Muscle of leg (tissue), 16 donors: ENCODE measurements around the gene DMBT1. TPM values are rescaled to one million over a fixed set of nuclear protein-coding genes. Genes with fewer than 3 reads are reported as not detected.

Experiments used
- DNase-seq: peaks from one replicate; pipeline ENCODE4 v3.0.0; 2013
- H3K27ac ChIP-seq: one replicate; pipeline ENCODE4 v1.5.1; 2013; ENCODE audit warnings: mild to moderate bottlenecking, low read length, control low read depth
- H3K27me3 ChIP-seq: one replicate; pipeline ENCODE4 v1.6.1; 2013; ENCODE audit warnings: low read length; ENCODE audit not compliant: control insufficient read depth, insufficient read depth
- H3K36me3 ChIP-seq: one replicate; pipeline ENCODE4 v1.6.1; 2013; ENCODE audit warnings: low read length; ENCODE audit not compliant: control insufficient read depth, insufficient read depth
- H3K4me1 ChIP-seq: one replicate; pipeline ENCODE4 v1.6.1; 2013; ENCODE audit warnings: low read length; ENCODE audit not compliant: control insufficient read depth, insufficient read depth
- H3K4me3 ChIP-seq: one replicate; pipeline ENCODE4 v1.5.1; 2013; ENCODE audit warnings: low read length, control low read depth
- H3K9me3 ChIP-seq: replicated peaks from 2 replicates; pipeline ENCODE4 v1.6.1; 2013; ENCODE audit warnings: low read depth, low read length; ENCODE audit not compliant: control insufficient read depth
- WGBS: methylation state at CpG from one replicate; pipeline ENCODE4 v1.1.5; 2013; ENCODE audit warnings: missing lambda C conversion rate; ENCODE audit not compliant: insufficient coverage; 5-methylcytosine and 5-hydroxymethylcytosine counted together
- long read RNA-seq, 11 donors: transcript quantifications; one replicate each; lab custom pipeline, GENCODE V29; 2026
- polyA plus RNA-seq, 8 donors: library from polyadenylated mRNA; unstranded; fragments of 120-200 nt; gene quantifications; one replicate each; pipeline versions ENCODE4 v1.2.1 to v1.2.3, GENCODE V29; 2013; ENCODE audit warnings: inconsistent platforms in 1 of 8, low replicate concordance in 1 of 8; ENCODE audit not compliant: insufficient read length in 8 of 8, insufficient read depth in 1 of 8
- total RNA-seq: library from RNA; stranded (reverse); fragments of 120-200 nt; gene quantifications from one replicate; pipeline ENCODE4 v1.2.4, GENCODE V29; 2013

Gene DMBT1
- total RNA-seq (under 0.01 TPM), polyA plus RNA-seq (10 to 100 TPM in 1 of 8 donors, 1 to 10 TPM in 1, under 1 TPM in 3, not detected in 3; 0.05 to 14.3 (median 0.75) TPM)
- long read RNA-seq, donor 1: 0 reads
- long read RNA-seq, donor 2: 0 reads
- long read RNA-seq, donor 3: 0 reads
- long read RNA-seq, donor 4: 0 reads
- long read RNA-seq, donor 5: 0 reads
- long read RNA-seq, donor 6: 0 reads
- long read RNA-seq, donor 7: 0 reads
- long read RNA-seq, donor 8: 0 reads
- long read RNA-seq, donor 9: 0 reads
- long read RNA-seq, donor 10: 0 reads
- long read RNA-seq, donor 11: 0 reads

DNA sequence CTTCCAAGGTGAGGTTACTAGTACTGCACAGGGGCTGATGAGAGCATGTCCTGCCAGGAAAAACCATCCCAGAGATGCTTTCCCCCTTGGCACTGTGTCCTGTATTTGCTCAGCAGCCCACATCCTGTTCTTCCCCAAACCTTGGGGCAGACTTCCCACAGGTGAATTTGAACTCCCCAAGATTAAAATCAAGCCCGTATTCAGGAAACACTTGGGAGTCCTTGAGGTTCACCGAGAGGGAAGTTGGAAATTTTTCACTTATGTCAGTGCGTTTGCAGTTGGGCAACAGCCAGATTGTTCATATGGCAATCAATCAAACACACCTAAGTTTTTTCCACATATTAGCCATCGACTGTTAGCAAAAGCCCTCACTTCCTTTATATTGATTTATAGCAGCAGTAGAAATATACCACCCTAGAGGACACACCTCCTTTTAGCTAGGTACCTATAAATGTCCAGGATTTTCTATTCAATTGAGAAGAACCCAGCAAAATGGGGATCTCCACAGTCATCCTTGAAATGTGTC lies at the start of gene DMBT1:
DMBT1 (plus strand) TSS at position 476 of the 526 bp plus-strand sequence; CDS start at position 493, 17 bp downstream.
- Histone ChIP-seq H3K36me3 (no peaks in the 10 kb centered on the region), H3K27ac (no peak within 1 kb of the TSS), H3K4me3 (no peak within 1 kb of the TSS), H3K9me3 (no peaks in the 10 kb centered on the region), H3K27me3 (peaks cover 31% of the 10 kb centered on the region), H3K4me1 (no peaks in the 10 kb centered on the region)
- no peak for DNase-seq
- WGBS: 0% methylated on average over 3 of the region's 4 CpGs

DNA sequence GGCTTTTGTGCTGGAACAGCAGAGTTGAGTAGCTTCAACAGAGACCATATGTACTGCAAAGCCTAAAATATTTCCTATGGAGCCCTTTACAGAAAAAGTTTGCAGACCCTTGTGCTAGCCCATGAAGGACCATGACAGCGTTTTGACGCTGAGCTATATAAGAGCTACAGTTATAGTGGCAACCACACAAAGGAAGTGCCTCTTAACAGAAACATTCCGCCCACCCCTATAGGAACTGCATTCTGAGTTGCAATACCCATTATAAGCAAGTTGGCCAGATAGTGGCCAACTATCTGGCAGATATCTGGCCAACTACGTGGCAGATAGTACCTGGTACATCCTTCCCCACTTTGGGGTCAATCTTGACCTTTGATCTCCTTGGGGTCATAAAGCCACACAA lies 47.5 kb upstream of the DMBT1 start:
- peaks cover 19% of the 10 kb centered on the region for H3K36me3 ChIP-seq
- H3K4me3 ChIP-seq: no peak overlapping the region
- no peaks in the 10 kb centered on the region for H3K9me3 ChIP-seq
- 100% methylated on average over 3 of the region's 4 CpGs for WGBS
- no peak overlapping the region for H3K27ac ChIP-seq
- peaks cover 21% of the 10 kb centered on the region for H3K4me1 ChIP-seq
- DNase-seq: no peak
- H3K27me3 ChIP-seq: no peaks in the 10 kb centered on the region

DNA sequence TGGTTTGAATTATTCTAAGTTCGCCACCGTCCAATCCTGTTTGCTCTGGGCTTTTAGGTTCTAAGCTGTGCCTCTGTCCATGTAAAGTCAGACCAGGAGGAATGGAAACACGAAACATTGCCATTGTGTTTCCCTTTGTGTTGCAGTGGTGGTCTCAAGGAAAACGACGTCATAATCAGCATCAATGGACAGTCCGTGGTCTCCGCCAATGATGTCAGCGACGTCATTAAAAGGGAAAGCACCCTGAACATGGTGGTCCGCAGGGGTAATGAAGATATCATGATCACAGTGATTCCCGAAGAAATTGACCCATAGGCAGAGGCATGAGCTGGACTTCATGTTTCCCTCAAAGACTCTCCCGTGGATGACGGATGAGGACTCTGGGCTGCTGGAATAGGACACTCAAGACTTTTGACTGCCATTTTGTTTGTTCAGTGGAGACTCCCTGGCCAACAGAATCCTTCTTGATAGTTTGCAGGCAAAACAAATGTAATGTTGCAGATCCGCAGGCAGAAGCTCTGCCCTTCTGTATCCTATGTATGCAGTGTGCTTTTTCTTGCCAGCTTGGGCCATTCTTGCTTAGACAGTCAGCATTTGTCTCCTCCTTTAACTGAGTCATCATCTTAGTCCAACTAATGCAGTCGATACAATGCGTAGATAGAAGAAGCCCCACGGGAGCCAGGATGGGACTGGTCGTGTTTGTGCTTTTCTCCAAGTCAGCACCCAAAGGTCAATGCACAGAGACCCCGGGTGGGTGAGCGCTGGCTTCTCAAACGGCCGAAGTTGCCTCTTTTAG lies 46.3 kb upstream of the DMBT1 start:
- no peaks in the 10 kb centered on the region for H3K27me3 ChIP-seq
- H3K4me3 ChIP-seq: no peak overlapping the region
- H3K4me1 ChIP-seq: peaks cover 15% of the 10 kb centered on the region
- WGBS: 93% methylated on average over 19 of the region's 22 CpGs
- DNase-seq: no peak
- H3K9me3 ChIP-seq: no peaks in the 10 kb centered on the region
- H3K27ac ChIP-seq: no peak overlapping the region
- H3K36me3 ChIP-seq: peaks cover 18% of the 10 kb centered on the region

DNA sequence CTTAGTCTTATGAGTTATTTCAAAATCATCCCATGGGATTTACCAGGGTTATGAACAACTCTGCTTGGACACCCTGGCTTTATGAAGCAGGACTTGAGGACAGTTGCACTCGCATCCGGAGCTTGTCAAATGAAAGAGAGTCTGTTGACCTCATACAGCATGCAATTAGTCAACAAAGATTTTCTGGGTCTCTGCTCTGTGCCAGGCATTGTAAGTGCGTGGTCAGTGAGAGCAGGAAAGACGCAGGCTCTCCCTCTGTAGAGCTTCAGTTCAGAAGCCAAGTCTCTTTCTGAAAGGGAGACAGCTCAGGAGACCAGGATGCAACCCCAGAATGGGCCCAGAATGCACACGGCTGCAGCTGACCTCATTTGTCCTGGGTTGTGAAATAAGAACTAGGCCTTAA lies 45.5 kb upstream of the DMBT1 start:
- peak; percentile 65 for DNase-seq
- H3K9me3 ChIP-seq: no peaks in the 10 kb centered on the region
- H3K4me1 ChIP-seq: peaks cover 15% of the 10 kb centered on the region
- H3K4me3 ChIP-seq: no peak overlapping the region
- no peaks in the 10 kb centered on the region for H3K27me3 ChIP-seq
- WGBS: 83% methylated on average over 4 of the region's 5 CpGs
- H3K27ac ChIP-seq: no peak overlapping the region
- H3K36me3 ChIP-seq: peaks cover 11% of the 10 kb centered on the region

DNA sequence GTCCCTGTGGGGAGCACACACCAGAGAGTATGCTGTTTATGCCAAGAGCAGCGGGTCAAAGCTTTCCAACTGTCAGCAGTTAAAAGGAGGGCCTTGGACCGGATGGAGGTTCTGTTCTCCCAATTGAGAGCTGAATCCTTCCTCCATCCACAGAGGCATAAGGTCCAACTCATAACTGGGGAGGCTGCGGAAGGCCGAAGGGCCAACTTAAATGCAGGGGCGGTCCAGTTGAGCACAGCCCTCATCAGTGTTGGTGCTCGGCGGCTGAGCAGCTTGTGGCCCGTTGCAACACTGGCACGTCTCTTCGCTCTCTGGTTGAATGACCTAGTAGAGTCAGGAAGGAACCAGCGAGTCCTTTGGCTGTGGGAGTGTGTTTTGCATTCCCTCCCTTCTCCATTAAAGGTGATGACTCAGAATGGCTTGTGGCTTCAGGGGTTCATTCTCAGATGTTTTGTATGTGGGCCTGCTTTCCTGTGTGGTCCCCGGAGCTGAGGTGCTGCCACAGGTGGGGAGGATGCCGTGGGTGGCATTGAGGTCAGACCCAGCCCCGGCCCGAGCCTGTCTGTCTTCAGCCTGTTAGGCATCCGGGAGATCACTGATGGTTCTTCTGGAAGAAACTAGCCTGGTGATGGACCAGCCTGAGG lies 44.8 kb upstream of the DMBT1 start:
- Histone ChIP-seq H3K9me3 (no peaks in the 10 kb centered on the region), H3K36me3 (peaks cover 11% of the 10 kb centered on the region), H3K27me3 (no peaks in the 10 kb centered on the region), H3K4me1 (peaks cover 15% of the 10 kb centered on the region), H3K27ac (no peak overlapping the region), H3K4me3 (no peak overlapping the region)
- peak; percentile 54 for DNase-seq
- 89% methylated on average over 8 of the region's 16 CpGs for WGBS

DNA sequence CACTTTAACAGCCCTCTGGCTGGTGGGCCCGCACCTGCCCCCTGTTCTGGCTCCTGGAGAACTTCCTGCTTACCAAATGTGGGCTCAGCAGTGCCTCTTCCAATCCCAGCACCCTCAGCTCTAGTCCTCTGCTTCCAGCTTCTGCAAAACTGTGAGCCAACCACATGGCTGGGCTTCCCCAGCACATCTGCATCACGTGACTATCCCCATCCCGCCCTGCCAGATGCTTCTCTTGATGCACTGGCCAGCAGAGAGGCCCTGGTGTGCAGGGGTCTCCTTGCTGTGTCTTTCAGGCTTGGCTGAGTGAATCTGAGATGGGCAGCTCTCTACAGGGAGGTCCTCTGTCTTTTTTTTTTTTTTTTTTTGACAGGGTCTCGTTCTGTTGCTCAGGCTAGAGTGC lies 43.8 kb upstream of the DMBT1 start:
- no peaks in the 10 kb centered on the region for H3K27me3 ChIP-seq
- WGBS: 75% methylated on average over 1 of the region's 4 CpGs
- DNase-seq: peak; percentile 78
- H3K4me3 ChIP-seq: no peak overlapping the region
- peaks cover 15% of the 10 kb centered on the region for H3K4me1 ChIP-seq
- no peak overlapping the region for H3K27ac ChIP-seq
- H3K36me3 ChIP-seq: peaks cover 11% of the 10 kb centered on the region
- H3K9me3 ChIP-seq: no peaks in the 10 kb centered on the region

DNA sequence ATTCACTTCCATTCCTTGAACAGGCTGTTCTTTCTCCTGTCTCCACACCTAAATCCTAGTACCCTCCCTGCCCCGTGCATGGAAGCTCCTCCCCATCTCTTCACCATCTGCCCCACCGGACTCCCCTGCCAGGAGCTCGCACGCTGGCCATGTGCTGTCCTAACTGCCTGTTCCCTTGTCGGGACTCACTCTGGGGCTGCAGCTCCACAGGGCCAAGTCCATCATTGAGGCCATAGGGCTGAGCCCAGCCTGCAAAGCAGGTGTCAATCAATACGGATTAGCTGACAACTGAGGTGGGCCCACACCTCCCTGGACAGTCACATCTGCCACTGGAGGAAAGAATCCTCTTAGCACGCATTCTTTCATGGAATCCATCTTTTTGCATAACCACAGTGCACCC lies 41.4 kb upstream of the DMBT1 start:
- Histone ChIP-seq H3K4me1 (peaks cover 15% of the 10 kb centered on the region), H3K9me3 (no peaks in the 10 kb centered on the region), H3K4me3 (no peak overlapping the region), H3K27ac (no peak overlapping the region), H3K36me3 (peaks cover 6% of the 10 kb centered on the region), H3K27me3 (no peaks in the 10 kb centered on the region)
- DNase-seq: no peak
- 61% methylated on average over 6 of the region's 7 CpGs for WGBS

DNA sequence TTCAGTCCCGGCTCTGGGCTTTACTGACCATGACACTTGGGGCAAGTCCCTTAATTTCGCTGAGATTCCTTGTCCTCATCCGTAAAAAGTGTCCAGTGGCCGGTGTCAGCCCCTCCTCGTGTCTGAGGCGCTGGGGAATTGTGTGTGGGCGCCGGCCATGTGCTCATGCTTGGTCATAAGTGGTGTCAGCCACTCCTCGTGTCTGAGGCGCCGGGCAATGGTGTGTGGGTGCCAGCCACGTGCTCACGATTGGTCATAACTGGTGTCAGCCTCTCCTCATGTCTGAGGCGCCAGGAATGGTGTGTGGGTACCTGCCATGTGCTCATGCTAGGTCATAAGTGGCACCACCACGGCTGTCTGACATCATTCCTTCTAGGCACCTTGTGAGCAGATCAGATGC lies 40.7 kb upstream of the DMBT1 start:
- Histone ChIP-seq H3K36me3 (peaks cover 2% of the 10 kb centered on the region), H3K4me3 (no peak overlapping the region), H3K27me3 (peaks cover under 1% of the 10 kb centered on the region), H3K4me1 (peaks cover 12% of the 10 kb centered on the region), H3K27ac (no peak overlapping the region), H3K9me3 (no peaks in the 10 kb centered on the region)
- no peak for DNase-seq
- WGBS: 83% methylated on average over 14 of the region's 15 CpGs

DNA sequence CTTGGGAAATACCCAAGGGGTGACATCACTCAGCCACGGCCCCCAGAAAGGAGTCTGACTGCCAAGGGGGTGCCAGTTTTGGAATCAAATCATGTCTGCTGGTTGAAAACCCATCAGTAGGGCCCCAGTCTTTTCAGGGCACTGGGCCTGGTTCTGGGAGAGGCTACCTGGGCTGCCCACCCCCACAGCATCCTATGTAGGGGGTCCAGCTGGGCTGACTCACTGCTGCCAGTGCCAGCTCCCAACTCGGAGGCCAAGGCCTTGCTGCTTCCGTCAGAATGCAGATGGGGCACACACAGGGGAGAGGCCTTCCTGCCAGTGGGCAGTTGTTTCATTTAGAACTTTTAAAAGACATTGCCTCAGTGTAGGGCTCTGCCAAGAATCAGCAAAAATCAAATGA lies 39.5 kb upstream of the DMBT1 start:
- H3K4me3 ChIP-seq: no peak overlapping the region
- H3K4me1 ChIP-seq: peaks cover 6% of the 10 kb centered on the region
- 40% methylated on average over 3 of the region's 3 CpGs for WGBS
- DNase-seq: no peak
- no peak overlapping the region for H3K27ac ChIP-seq
- peaks cover 4% of the 10 kb centered on the region for H3K27me3 ChIP-seq
- no peaks in the 10 kb centered on the region for H3K9me3 ChIP-seq
- peaks cover 1% of the 10 kb centered on the region for H3K36me3 ChIP-seq

DNA sequence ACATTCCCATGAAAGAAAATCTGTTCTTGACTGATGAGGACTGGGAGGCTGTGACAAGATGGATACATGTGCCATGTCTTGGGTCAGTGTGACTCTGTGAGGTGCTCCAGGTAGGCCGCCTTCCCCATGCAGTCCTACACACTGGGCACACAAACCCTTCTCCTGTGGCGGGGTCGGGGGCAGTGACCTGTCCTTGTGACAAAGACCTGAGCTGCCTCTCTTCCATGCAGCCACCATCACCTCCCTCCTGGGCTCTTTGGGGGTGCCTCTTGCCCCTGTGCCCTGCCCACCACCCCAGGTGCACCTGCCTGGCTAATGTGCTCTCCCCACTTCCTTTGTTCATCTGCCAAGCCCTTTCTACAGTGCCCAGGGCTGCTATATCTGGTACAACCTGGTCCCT lies 35.7 kb upstream of the DMBT1 start:
- Histone ChIP-seq H3K4me1 (peaks cover 3% of the 10 kb centered on the region), H3K4me3 (no peak overlapping the region), H3K9me3 (no peaks in the 10 kb centered on the region), H3K36me3 (no peaks in the 10 kb centered on the region), H3K27ac (no peak overlapping the region), H3K27me3 (peaks cover 4% of the 10 kb centered on the region)
- DNase-seq: no peak
- 87% methylated on average over 3 of the region's 3 CpGs for WGBS
